Right ventricle myocardium inferior (tissue), 1 donor: ENCODE data around the gene NDUFS6. TPM values are rescaled to one million over a fixed set of nuclear protein-coding genes. Genes with fewer than 3 reads are reported as not detected.
A peak's percentile ranks its signal among the peaks of the same experiment; 100 is the strongest.
"Not testable (repeated sequence)": the region's sequence is repeated elsewhere in the genome, so short reads cannot be mapped to it uniquely, and the experiment has no call there.

Experiments
- ATAC-seq: fragments of 200-7000 bp; cut with Tn5 transposase; one replicate; pipeline ENCODE4 v1.9.1; 2020; ENCODE audit warnings: mild to moderate bottlenecking, moderate library complexity
- DNase-seq: peaks from one replicate; pipeline ENCODE4 v3.0.0; 2021; ENCODE audit errors: missing footprints
- intact Hi-C: fragments of 100-400 bp; cut with DNase I; formaldehyde crosslinking; loops from one replicate; pipeline ENCODE4 v1.11.0; 2022
- total RNA-seq: library from RNA; stranded (reverse); fragmentation: NEBNext Ultra II Directional; extraction: Animal tissue kit (Norgen Biotek cat#: 25700); gene quantifications from one replicate; pipeline ENCODE4 v1.2.1, GENCODE V29; 2021
- donor health status: DM: no; HTN: yes; CAD: no; lungs with severe emphysema.

Gene NDUFS6
- total RNA-seq, 1 donor from 2014 or later, result 134 TPM

DNA sequence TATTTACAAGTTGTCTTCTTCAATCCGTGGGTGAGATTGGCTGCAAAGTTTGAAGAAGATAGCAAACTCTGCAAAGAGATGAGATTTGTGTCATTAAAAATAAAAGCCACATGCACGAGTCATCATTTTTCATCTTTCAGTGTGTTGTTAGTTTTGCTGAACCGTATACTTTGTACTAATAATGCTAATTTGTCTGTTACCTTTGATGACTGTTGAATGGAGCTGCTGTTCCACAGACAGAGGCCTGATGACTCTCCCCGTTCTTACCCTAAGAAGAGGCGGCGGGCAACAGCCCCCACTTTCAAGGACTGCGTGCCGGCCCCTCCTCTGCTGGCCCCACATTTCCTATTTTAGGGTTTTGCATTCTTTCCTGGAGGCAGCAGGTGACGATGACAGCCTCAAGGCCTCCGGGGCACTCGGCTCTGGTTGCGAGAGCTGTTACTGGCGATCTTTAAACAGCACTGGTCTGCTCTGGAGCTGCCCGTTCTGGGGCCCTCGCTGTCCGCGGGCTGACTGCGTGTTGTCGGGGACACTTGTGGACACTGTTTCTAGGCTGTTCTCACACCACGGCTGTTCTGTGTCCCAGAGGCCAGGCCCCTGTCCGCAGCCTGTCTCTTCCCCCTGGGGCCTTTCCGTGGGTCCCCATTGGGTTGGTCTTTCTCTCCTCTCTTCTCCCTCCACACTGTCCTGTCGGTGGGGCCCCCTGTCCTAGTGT lies 35.1 kb downstream of the NDUFS6 start:
- intact Hi-C loops, result loop anchor here (5.0 kb wide), 1 partner anchor 46 kb away; the partner anchor contains the start of gene IRX4
- peak; percentile 61 for ATAC-seq
- peak; percentile 57 for DNase-seq

DNA sequence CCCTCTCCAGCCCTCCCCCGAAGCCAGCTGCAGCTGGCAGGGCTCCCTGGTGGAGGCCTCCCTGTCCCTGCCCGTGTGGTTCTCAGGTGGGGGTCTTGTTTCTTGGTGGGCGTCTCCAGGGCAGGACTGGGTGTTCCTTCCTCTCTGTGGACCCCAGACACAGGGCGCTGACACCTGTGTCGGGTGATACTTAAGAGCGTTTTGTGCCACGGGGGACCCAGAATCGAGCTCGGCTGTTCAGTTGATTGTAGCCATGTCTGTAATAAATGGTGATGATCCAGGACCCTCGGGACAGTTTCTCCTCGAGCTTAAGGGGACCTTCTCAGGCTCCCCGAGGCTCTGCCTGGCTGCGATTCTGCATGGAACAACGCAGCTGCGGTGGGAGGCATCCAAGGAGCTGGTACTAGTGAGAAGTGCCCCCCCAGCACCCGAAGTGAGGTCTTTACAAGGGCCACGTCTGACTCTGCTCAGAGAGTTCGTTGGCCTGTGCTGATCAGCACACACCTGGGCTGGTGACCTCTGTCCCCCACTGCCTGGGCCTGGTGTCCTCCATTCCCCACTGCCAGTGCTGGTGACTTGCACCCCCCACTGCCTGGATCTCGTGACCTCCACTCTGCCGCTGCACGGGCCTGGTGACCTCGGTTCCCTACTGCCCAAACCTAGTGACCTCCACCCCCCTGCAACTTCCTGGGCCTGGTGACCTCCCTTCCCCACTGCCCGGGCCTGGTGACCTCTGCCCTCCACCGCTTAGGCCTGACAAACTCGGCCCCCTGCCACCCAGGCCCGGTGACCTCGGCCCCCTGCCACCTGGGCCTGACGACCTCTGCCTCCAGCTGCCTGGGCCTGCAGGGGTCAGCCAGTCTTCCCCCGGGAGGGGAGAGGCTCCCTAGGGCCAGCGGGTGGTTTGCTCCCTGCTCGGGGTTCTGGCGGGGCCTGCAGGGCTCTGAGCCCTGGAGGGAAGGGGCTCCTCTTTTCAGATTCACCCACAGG lies 36.0 kb downstream of the NDUFS6 start:
- no peak for ATAC-seq
- intact Hi-C loops, result loop anchor here (5.0 kb wide), 1 partner anchor 45 kb away; the partner anchor contains the start of gene IRX4
- DNase-seq, result peak; percentile 56

DNA sequence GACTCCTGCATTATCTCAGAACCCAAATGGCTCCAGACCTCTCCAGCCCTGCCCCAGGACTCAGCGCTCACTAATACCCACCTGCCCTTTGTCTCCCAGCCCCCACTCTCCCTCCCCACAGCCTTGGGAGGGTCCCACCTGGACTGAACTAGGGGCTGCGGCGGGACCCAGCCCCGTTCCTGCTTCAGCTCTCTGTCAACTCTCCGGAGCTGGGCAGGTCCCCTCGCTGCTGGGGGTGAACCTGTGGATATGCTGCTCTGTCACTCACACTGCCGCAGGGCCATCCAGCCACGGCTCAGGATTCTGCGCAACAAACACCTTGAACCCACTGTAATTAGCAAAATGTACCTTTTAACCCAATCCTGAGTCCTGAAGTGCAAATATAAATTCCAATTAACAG lies 36.8 kb downstream of the NDUFS6 start:
- DNase-seq (peak; percentile 16), ATAC-seq (no peak)
- intact Hi-C loops, result loop anchor here (5.0 kb wide), 1 partner anchor 44 kb away; the partner anchor contains the start of gene IRX4

DNA sequence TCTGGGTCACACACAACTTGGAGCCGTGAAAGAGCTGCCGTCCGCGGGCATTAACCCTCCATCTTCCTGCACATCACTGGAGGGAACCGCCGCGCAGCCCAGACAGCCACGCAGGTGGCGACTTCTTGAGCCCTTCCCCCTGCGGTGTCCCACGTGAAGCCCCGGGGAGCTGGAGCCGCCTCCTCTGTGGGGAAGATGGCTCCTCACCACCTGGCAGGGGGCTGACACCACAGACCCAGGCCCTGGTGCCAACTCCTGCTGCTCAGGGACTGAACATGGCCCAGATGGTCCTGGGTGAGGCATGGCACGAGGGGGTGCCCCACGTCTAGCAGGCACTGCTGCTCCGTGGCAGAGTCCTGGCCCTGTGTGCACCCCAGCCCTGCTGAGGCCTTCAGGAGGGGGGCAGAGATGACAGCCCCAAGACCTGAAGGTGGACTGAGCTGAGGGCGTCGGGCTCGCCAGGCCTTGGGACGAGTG lies 38.9 kb downstream of the NDUFS6 start:
- intact Hi-C loops, result loop anchor here (2.0 kb wide), 1 partner anchor 39 kb away; the partner anchor contains the start of gene NDUFS6
- DNase-seq, result peak; percentile 52
- no peak for ATAC-seq

DNA sequence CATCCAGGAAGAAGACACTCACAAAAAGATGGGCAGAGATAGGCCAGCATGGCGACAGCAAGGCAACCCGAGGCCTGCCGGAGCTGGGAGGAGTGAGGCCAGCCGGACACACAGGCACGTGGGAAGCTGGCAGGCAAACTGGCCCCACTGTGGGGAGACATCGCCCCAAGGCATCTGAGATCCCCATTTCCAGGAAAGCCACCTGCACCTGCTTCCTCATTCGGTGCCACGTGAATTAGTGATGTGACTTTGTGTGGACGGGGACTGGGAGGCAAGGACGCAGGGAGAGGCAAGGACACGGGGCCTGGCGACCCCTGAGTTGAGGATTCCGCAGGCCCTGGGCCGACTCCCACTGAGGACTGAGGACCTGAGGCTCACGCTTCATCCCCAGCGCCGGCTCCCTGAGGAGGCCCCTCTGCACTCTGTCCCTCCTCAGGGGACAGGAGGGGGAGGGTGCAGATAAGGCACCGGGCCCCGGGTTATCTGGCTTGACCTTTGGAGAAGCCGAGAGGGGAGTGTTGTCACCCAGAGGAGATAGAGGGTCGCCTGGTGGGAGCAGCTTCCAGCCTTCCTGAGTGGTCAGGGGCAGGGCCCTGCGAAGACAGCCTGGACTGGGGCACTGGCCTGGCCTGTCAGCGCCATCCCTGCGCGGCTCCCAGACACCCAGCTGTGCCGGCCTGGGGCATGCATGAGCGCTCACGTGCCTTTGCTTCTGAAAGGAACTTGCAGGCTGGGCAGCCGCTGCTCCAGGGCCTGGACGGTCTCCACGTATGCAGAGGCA lies 39.7 kb downstream of the NDUFS6 start:
- intact Hi-C loops, result loop anchor here (2.0 kb wide), 1 partner anchor 40 kb away; the partner anchor contains the start of gene NDUFS6
- ATAC-seq (peak; percentile 83), DNase-seq (peak; percentile 72)

DNA sequence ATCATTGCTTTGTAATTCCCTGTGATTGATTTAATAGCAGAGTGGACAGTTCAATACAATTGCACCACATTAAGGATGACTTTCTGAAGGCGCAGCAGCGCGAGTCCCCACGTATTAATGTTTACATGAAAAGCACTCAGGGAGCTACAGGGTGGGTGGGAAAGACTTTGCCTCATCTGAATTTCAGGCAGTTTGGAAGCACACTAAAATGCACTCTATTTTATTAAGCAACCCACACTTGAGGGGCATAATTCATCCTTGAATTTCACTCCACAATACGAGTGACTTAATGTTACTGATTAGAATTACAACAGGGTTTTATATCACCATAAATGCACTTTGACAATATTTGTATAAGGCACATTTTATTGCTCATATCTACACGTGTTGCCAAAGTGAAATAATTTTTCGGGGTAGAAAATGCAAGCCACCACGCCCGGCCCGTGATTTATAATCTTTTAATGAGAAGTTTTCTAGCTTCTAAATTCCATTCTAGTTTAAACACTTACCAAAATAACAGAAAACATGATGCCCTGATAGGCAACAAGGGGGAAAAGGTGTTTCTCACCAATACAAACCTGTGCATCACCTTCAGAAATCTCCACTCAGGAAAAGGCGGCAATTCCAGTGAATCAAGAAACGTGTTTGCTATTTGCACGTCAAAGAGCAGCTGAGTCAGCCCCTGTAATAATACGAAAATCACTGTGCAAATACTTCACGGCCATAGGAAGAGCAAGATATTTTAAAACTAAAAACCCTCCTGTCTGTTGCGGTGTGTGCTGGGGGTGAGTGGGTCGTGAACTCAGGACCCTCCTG lies 41.0 kb downstream of the NDUFS6 start:
- no peak for DNase-seq
- ATAC-seq, result no peak
- intact Hi-C loops, result no loop called here

DNA sequence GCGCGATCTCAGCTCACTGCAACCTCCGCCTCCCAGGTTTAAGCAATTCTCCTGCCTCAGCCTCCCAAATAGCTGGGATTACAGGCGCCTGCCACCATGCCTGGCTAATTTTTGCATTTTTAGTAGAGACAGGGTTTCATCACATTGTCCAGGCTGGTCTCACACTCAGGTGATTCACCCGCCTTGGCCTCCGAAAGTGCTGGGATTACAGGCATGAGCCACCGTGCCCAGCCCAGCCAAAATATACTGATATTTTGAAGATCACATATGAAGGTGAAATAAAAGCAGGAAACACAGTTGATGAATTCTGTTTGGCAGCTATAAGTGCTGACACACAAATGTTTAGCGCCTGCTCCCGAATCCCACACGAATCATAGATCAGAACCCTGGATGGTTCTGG lies 42.6 kb downstream of the NDUFS6 start:
- peak; percentile 39 for DNase-seq
- ATAC-seq, intact Hi-C loops: not testable (repeated sequence)

DNA sequence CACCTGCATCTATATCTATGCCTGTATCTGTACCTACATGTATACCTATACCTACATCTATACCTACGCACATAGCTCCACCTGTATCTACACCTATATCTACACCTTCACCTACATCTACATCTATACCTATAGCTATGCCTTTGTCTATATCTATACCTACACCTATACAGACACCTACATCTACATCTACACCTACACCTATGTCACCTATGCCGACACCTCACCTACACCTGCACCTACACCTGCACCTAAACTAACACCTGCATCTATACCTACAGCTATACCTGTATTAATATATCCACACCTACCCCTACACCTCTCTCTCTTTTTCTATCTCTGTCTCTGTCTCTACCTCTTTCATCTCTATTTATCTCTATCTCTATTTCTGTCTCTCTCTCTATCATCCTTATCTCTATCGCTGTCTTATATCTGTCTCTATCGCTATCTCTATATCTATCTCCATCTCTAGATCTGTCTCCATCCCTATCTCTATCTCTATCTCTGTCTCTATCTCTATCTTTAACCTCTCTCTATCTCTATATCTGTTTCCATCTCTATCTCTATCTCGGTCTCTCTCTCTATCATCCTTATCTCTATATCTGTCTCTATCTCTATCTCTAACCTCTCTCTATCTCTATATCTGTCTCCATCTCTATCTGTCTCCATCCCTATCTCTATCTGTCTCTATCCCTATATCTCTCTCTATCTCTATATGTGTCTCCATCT lies 43.7 kb downstream of the NDUFS6 start:
- intact Hi-C loops, result no loop called here
- ATAC-seq (no peak), DNase-seq (no peak)

DNA sequence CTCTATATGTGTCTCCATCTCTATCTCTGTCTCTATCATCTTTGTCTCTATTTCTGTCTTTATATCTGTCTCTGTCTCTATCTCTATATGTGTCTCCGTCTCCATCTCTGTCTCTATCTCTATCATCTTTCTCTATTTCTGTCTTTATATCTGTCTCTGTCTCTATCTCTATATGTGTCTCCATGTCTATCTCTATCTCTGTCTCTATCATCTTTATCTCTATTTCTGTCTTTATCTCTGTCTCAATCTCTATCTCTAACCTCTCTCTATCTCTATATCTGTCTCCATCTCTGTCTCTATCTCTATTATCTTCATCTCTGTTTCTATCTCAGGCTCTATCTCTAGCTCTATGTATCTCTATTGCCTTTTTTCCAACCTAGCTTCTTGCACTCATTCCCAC lies 44.5 kb downstream of the NDUFS6 start:
- no peak for ATAC-seq
- intact Hi-C loops, result no loop called here
- no peak for DNase-seq

DNA sequence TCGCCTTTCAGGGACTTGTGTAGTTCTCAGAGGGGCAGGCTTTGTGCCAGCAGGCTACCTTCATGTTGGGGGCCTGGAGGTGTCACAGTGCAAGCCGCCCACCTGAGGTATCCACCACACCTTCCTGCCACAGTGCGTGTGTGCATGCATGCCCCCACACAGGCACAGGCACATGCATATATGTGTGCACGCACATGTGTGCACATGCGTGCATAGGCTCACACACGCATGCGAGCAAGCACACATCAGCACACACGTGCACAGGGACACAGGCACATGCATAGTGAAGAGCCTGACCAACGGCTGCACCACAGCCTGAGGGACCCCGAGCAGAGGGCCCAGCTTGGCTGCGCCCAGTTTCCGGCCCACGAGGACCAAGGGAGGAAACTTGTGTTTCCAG lies 45.4 kb downstream of the NDUFS6 start:
- peak; percentile 28 for DNase-seq
- intact Hi-C loops, result no loop called here

DNA sequence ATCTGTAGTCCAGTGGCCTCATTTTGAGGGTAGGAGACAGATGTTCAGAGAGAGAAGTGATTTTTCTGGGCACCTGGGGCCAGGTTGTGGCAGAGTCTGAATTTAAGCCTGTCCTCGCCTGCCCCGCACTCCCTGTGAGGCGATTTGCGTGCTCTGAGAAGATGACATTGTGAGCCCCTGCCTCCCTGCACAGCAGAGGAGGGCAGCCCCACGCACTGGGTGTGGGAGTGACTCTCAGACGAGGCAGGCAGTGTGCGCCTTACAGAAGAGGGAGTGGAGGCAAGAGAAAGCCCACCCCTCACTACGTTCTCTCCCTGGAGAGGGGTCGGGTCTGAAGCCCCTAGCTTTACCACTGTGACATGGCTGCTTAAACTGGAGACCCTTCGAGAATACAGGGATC lies 45.8 kb downstream of the NDUFS6 start:
- DNase-seq, result peak; percentile 34
- no peak for ATAC-seq
- intact Hi-C loops, result no loop called here

More for the DNA sequence above, 45.4 kb downstream of the NDUFS6 start:
- ATAC-seq, result no peak

DNA sequence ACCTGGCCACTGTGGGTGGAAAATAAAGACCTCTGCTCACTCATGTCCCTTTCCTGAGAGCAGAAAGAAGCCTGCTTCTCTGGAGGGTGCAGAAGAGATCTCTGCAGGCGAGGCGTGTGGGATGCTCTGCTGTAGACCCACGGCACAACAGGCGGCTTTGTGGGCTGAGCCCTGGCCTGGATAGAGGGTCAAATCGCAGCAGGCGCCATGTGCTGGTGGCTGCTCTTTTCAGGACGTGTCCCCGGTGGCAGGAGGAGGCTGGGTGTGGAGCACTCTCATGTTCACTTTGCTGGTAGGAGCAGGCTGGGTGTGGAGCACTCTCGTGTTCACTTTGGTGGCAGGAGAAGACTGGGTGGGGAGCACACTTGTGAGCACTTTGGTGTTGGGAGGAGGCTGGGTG lies 46.4 kb downstream of the NDUFS6 start:
- intact Hi-C loops, result no loop called here
- DNase-seq (peak; percentile 27), ATAC-seq (no peak)

DNA sequence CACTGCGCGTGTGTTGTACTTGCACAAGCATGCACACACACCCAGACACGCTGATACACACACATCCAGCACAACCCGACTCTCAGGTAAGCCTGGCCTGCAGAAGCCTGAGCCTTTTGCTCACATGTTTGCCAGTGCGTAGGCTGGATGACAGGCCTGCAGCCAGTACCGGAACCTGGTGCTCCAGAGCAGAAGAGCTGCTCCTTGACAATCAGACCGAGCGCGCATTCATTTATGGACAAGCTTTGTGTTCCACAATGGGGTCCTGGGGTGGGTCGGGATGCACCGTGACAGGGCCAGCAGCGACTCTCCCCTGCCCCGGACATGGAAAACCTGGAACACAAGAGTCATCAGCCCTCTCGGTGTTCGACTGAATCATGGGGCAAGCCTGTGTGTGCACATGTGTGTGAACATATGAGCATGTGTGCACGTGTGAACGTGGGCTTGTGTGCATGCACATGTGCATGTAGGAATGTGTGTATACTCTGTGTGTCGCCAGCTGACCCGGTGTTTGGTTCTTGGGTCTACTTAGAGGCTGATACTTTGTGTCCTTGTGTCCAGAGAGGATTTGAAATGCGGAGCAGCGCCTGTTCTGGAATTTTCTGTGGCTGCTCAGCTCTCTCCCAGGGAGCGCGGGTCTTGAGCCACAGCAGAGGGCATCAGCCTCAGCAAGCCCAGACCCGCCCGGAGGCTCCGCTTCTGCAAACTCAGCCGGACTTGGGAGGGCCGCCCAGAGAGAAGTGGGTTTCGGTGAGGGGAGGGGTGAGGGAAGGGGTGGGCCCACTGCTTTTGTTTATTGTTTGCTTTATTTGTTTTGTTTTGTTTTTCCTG lies 49.3 kb downstream of the NDUFS6 start:
- intact Hi-C loops, result no loop called here
- ATAC-seq (no peak), DNase-seq (peak; percentile 21)

DNA sequence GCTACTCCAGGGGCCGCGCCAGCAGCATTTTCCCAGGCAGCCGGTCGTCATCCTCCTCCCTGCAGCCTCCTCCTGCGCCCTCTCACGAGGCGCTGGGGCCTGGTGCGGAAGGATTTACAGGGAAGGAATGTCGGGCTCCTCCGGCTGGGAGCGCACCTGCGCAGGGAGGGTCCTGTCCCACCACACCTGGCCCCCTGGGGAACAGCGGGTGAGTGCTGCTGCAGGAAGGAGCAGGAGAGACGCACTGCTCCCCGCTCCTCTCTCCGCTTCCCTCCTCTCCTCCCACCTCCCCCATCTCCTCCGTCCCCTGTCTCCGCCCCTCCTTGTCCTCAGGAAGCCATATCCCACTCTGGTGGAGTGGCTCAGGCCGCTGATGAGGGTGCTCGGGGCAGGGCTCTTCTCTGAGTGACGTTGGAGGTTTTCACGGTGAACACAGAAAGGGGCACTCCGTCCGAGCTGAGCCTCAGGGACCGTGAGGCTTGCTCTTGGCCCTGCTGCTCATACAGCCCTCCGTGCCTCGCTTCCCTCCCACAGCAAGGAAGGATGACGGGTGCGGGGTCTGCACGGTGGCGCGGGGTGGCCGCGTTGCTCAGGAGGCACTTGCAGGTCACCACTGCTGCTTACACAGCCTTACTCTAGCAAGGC lies 50.2 kb downstream of the NDUFS6 start:
- ATAC-seq, result no peak
- intact Hi-C loops, result no loop called here
- DNase-seq, result peak; percentile 61

DNA sequence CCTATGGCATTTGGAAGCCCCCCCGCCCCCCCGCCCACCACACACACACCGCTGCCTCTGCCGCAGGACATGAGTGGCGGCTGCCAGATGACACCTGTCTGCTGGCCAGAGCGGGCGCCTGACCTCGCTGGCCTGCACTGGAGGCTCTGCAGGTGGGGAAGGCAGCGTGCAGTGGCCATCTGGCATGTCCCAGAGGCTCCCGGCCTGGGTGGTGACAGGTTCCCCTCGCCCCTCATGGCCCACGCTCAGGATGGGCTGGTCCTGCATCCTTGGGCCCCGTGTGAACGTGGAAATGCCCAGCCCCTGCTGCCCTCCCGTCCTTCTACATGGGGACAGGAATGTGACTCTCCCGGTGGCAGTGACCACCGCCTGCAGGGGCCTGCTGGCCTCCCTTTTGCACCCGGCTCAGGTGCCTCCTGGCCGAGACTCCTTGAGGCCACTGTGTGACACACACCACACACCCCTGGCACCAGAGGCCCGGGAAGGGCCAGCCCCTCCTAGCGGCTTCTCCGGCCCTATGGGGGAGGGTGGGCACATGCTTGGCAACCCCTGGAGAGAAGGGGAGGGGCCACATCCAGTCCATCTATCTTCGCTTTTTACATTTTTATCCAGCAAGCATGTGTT lies 51.2 kb downstream of the NDUFS6 start:
- intact Hi-C loops, result no loop called here
- DNase-seq (peak; percentile 54), ATAC-seq (no peak)
